Measurements from ENCODE around the gene TNS3. TPM values are rescaled to one million over a fixed set of nuclear protein-coding genes. Genes with fewer than 3 reads are reported as not detected.

TNS3 gene
- total RNA-seq, 1 experiment from 2014 or later: 37.3 TPM

- in situ Hi-C loops (cut with HindIII; ENCODE audit: low sequenced_read_pairs): no loop called here
- peak; percentile 63 for DNase-seq (ENCODE audit: low spot score)
These were observed 195.6 kb downstream of the TNS3 start for GRCh38 chr7:47386273-47386835.

GRCh38 chr7:47385536-47386125 is 196.3 kb downstream of the TNS3 start:
- in situ Hi-C loops (cut with HindIII; ENCODE audit: low sequenced_read_pairs): no loop called here
- no peak for DNase-seq (ENCODE audit: low spot score)

- in situ Hi-C loops (cut with HindIII; ENCODE audit: low sequenced_read_pairs): no loop called here
- no peak for DNase-seq (ENCODE audit: low spot score)
These were observed 197.0 kb downstream of the TNS3 start for GRCh38 chr7:47384755-47385535.

- no peak for DNase-seq (ENCODE audit: low spot score)
- in situ Hi-C loops (cut with HindIII; ENCODE audit: low sequenced_read_pairs): no loop called here
These were observed 198.0 kb downstream of the TNS3 start for GRCh38 chr7:47383696-47384445.

- in situ Hi-C loops (cut with HindIII; ENCODE audit: low sequenced_read_pairs): no loop called here
- DNase-seq (ENCODE audit: low spot score): no peak
These were observed 198.8 kb downstream of the TNS3 start for GRCh38 chr7:47383072-47383471.

GRCh38 chr7:47382200-47382599 is 199.7 kb downstream of the TNS3 start:
- no peak for DNase-seq (ENCODE audit: low spot score)

GRCh38 chr7:47381134-47381495 is 200.8 kb downstream of the TNS3 start:
- in situ Hi-C loops (cut with HindIII; ENCODE audit: low sequenced_read_pairs): no loop called here
- peak; percentile 24 for DNase-seq (ENCODE audit: low spot score)

More at GRCh38 chr7:47382200-47382599, 199.7 kb downstream of the TNS3 start:
- in situ Hi-C loops (cut with HindIII; ENCODE audit: low sequenced_read_pairs): no loop called here

GRCh38 chr7:47380325-47381133 is 201.4 kb downstream of the TNS3 start:
- DNase-seq (ENCODE audit: low spot score): peak; percentile 54
- in situ Hi-C loops (cut with HindIII; ENCODE audit: low sequenced_read_pairs): no loop called here

GRCh38 chr7:47379629-47380324 is 202.1 kb downstream of the TNS3 start:
- in situ Hi-C loops (cut with HindIII; ENCODE audit: low sequenced_read_pairs): no loop called here
- peak; percentile 75 for DNase-seq (ENCODE audit: low spot score)

GRCh38 chr7:47378728-47379395 is 203.0 kb downstream of the TNS3 start:
- no peak for DNase-seq (ENCODE audit: low spot score)
- in situ Hi-C loops (cut with HindIII; ENCODE audit: low sequenced_read_pairs): no loop called here

- no peak for DNase-seq (ENCODE audit: low spot score)
- in situ Hi-C loops (cut with HindIII; ENCODE audit: low sequenced_read_pairs): no loop called here
These were observed 204.2 kb downstream of the TNS3 start for GRCh38 chr7:47377741-47378140.

GRCh38 chr7:47376991-47377616 is 204.8 kb downstream of the TNS3 start:
- in situ Hi-C loops (cut with HindIII; ENCODE audit: low sequenced_read_pairs): no loop called here
- no peak for DNase-seq (ENCODE audit: low spot score)

- no peak for DNase-seq (ENCODE audit: low spot score)
- in situ Hi-C loops (cut with HindIII; ENCODE audit: low sequenced_read_pairs): no loop called here
These were observed 206.6 kb downstream of the TNS3 start for GRCh38 chr7:47375121-47375938.

- in situ Hi-C loops (cut with HindIII; ENCODE audit: low sequenced_read_pairs): no loop called here
- no peak for DNase-seq (ENCODE audit: low spot score)
These were observed 207.4 kb downstream of the TNS3 start for GRCh38 chr7:47374538-47374937.

GRCh38 chr7:47373871-47374451 is 207.9 kb downstream of the TNS3 start:
- in situ Hi-C loops (cut with HindIII; ENCODE audit: low sequenced_read_pairs): no loop called here
- DNase-seq (ENCODE audit: low spot score): no peak

- in situ Hi-C loops (cut with HindIII; ENCODE audit: low sequenced_read_pairs): no loop called here
- peak; percentile 91 for DNase-seq (ENCODE audit: low spot score)
These were observed 210.1 kb downstream of the TNS3 start for GRCh38 chr7:47371733-47372368.
